ENCODE measurements around the gene PTTG1. TPM values are rescaled to one million over a fixed set of nuclear protein-coding genes. Genes with fewer than 3 reads are reported as not detected.

The PTTG1 gene
- total and polyA plus RNA-seq, 2 of the 8 experiments (the other 6 are each of a cell fraction or from before 2014, with no cell fraction given), result 240 to 478 TPM

DNA sequence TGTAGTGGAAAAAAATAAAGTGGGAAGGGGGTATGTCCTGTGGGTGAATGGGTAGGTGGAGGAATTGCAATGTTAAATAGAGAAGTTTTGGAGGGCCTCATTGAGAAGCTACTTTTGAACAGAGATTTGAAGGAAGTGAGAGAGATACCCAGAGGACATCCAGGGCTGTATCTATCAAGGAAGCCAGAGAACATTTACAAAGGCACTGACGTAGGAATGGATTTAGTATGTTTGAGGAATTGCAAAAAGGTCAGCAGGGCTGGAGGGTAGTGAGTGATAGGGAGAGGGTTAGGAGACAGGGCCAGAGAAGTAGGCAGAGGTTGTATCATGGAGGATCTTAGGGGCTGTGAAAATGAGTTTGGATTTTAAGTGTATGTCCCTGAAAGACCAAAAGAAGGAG is 13.9 kb downstream of the PTTG1 start:
- Histone ChIP-seq H3K14ac (ENCODE audit: insufficient read length) (no peak overlapping the region), H3K18ac (ENCODE audit: extremely low read depth, low read length) (no peak overlapping the region), H4K8ac (ENCODE audit: extremely low read depth, insufficient read depth, low read length) (no peak overlapping the region), H4K91ac (replicated peaks; ENCODE audit: insufficient read length, low read length) (no peak overlapping the region), H3K4me1 (replicated peaks in 1 of 4; ENCODE audit: control insufficient read depth in 3 of 4, insufficient read depth in 4 of 4, low read length in 3 of 4) (no peaks in the 10 kb centered on the region; a peak in 1 of 7 replicates), H4K5ac (ENCODE audit: insufficient read length, low read depth, low read length) (no peak overlapping the region), H3K27ac (ENCODE audit: low read depth, low read length) (no peak overlapping the region), H2BK15ac (ENCODE audit: low read length) (no peak overlapping the region), H2BK20ac (ENCODE audit: low read length) (no peak overlapping the region), H3K79me2 (ENCODE audit: control insufficient read depth in 1 of 2, insufficient read depth in 2 of 2, low read length in 2 of 2) (no peaks in the 10 kb centered on the region), H3K4me3 (ENCODE audit: extremely low read depth in 1 of 4, insufficient read depth in 2 of 4, low read depth in 3 of 4, low read length in 4 of 4) (no peak overlapping the region), H3K23me2 (ENCODE audit: low read depth, low read length) (no peaks in the 10 kb centered on the region; the same call in 1 of the 2 replicates), H3K9me3 (ENCODE audit: insufficient read depth in 2 of 2, low read depth in 1 of 2, low read length in 1 of 2) (no peaks in the 10 kb centered on the region), H3K9ac (replicated peaks in 1 of 4; ENCODE audit: extremely low read depth in 1 of 4, low read depth in 3 of 4, low read length in 3 of 4) (no peak overlapping the region), H3K36me3 (ENCODE audit: control insufficient read depth in 2 of 4, insufficient read depth in 4 of 4, low read length in 3 of 4) (no peaks in the 10 kb centered on the region), H3K56ac (replicated peaks; ENCODE audit: insufficient read length, low read depth, low read length) (no peak overlapping the region), H2BK120ac (replicated peaks; ENCODE audit: low read depth, low read length) (no peak overlapping the region), H3K27me3 (replicated peaks in 1 of 4; ENCODE audit: control insufficient read depth in 3 of 4, extremely low read depth in 1 of 4, insufficient read depth in 3 of 4, low read length in 3 of 4) (no peaks in the 10 kb centered on the region), H2BK5ac (ENCODE audit: low read depth, low read length) (no peak overlapping the region), H3K79me1 (ENCODE audit: low read depth, low read length) (no peaks in the 10 kb centered on the region), H2AK5ac (ENCODE audit: low read depth, low read length) (no peak overlapping the region), H2AFZ (ENCODE audit: low read length) (no peak overlapping the region), H2BK12ac (ENCODE audit: low read depth, low read length) (no peak overlapping the region), H3K23ac (ENCODE audit: insufficient read length) (no peak overlapping the region), H3K4me2 (ENCODE audit: insufficient read depth in 1 of 2, low read depth in 2 of 2, low read length in 2 of 2) (no peak overlapping the region), H3K4ac (replicated peaks; ENCODE audit: insufficient read length, low read depth, low read length) (no peak overlapping the region), H4K20me1 (replicated peaks in 1 of 2; ENCODE audit: control insufficient read depth in 1 of 2, insufficient read depth in 2 of 2, low read length in 2 of 2) (no peaks in the 10 kb centered on the region)
- ChIA-PET POLR2A (ENCODE audit: partially characterized antibody) (interaction anchor here (0.7 to 1.9 kb wide), 2 partner anchors 14 kb away, joined by 3 to 6 read pairs; partner anchors contain the start of gene PTTG1), CTCF (ENCODE audit: partially characterized antibody) (interaction anchor here (0.6 to 1.2 kb wide), 6 partner anchors 10 to 413 kb away, joined by 3 to 4 read pairs (median 3); no protein-coding TSS in a partner anchor)
- DNase-seq (ENCODE audit: low read depth in 1 of 2, low spot score in 2 of 2) (no peak), FAIRE-seq (no peak)
- WGBS, 2 experiments (ENCODE audit: extremely low coverage in 1 of 2, insufficient coverage in 1 of 2, insufficient read length in 1 of 2, insufficient replicate concordance in 2 of 2, low coverage in 1 of 2, low lambda C conversion rate in 2 of 2, missing lambda C conversion rate in 1 of 2), result 79% methylated on average over 1 of the region's 1 CpG; no CpG with 5 or more reads in 1 of the 2 experiments
- TF ChIP-seq CEBPB (IDR thresholded peaks at IDR 0.05; ENCODE audit: low read depth, low read length) (no peak), TAF1 (IDR thresholded peaks at IDR 0.05; ENCODE audit: low read depth, low read length) (no peak), RXRA (IDR thresholded peaks at IDR 0.05; ENCODE audit: insufficient read depth, low read depth, low read length) (no peak), SP4 (IDR thresholded peaks at IDR 0.05; ENCODE audit: low read length) (no peak), POU5F1 (IDR thresholded peaks at IDR 0.05; ENCODE audit: low read depth, low read length) (no peak), EP300 (IDR thresholded peaks at IDR 0.05; ENCODE audit: borderline replicate concordance in 1 of 2, low read depth in 2 of 2, low read length in 2 of 2) (no peak), SIN3A (conservative IDR thresholded peaks at IDR 0.05 in 1 of 2, IDR thresholded peaks at IDR 0.05 in 1 of 2; ENCODE audit: low read depth in 1 of 2, low read length in 2 of 2) (no peak), SP1 (IDR thresholded peaks at IDR 0.05; ENCODE audit: low read depth, low read length) (no peak), KDM5A (IDR thresholded peaks at IDR 0.05; ENCODE audit: low read length) (no peak), NRF1 (IDR thresholded peaks at IDR 0.05; ENCODE audit: low read depth, low read length) (no peak), FOSL1 (IDR thresholded peaks at IDR 0.05; ENCODE audit: insufficient read depth, low read depth, low read length) (no peak)
- TF ChIP-seq, protein P1, sequence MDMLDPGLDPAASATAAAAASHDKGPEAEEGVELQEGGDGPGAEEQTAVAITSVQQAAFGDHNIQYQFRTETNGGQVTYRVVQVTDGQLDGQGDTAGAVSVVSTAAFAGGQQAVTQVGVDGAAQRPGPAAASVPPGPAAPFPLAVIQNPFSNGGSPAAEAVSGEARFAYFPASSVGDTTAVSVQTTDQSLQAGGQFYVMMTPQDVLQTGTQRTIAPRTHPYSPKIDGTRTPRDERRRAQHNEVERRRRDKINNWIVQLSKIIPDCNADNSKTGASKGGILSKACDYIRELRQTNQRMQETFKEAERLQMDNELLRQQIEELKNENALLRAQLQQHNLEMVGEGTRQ (IDR thresholded peaks at IDR 0.05; ENCODE audit: low read length), result no peak
- TF ChIP-seq, protein P2, sequence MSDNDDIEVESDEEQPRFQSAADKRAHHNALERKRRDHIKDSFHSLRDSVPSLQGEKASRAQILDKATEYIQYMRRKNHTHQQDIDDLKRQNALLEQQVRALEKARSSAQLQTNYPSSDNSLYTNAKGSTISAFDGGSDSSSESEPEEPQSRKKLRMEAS (IDR thresholded peaks at IDR 0.05), result no peak
